Activated CD8-positive, alpha-beta memory T cell treated with anti-CD3 and anti-CD28 coated beads for 4 hours (primary cell): Measurements from ENCODE around the gene SGO1.
"Not testable (repeated sequence)": the region's sequence is repeated elsewhere in the genome, so short reads cannot be mapped to it uniquely, and the experiment has no call there.

Experiments used
- DNase-seq, 2 donors: peaks; one replicate each; pipeline ENCODE4 v3.0.0-alpha.2; 2020; ENCODE audit warnings: low read depth in 2 of 2

Gene SGO1

DNA sequence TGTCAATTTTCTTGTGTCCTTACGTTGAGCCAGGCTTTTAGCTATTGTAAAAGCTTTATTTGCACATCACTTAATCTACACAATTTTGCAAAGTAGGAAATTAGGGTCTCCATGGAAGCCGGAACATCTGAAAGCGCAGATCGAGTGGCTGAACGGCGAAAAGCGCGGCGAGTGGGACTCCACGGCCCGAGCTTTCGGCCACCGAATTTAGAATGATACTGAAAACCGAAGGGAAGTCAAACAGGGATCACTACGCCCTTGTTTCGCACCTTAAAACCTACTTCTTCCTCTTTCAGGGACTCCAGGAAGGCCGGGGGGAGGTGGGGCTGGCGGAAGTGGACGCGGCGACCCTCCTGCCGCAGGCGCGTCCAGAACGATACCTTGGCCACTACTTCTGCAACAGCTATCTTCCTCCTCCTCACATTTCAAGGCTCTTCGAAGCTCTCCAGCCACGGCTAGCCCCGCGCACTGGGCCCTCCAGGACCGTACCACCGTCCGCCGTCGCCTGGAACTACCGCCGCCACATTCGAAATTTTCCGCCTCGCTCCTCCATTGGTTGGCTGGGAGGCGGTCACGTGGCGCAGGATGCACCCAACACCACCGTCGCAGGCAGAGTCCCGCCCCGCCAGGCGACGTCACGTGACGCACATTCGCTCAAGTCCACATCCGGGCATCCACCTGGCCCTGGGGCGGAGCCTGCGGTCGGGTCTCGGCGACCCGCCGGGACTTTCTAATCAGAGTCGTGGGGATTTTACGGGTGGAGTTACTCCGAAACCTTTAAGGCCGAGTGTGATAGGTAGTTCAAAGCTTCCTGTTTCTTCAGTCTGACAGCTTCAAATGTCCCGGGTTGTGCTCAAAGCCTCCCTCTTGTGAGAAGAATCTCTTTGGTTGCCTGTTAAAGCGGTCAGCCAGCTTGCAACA, at the start of gene SGO1:
TSS of gene SGO1 (minus strand) at position 528 of the 921 bp plus-strand sequence. CDS start 2,179 bp downstream, outside the sequence.
- peak; percentile 99 to 100 for DNase-seq

- no peak for DNase-seq
Observed at GRCh38 chr3:20235796-20236195, 49.8 kb upstream of the SGO1 start.

DNA sequence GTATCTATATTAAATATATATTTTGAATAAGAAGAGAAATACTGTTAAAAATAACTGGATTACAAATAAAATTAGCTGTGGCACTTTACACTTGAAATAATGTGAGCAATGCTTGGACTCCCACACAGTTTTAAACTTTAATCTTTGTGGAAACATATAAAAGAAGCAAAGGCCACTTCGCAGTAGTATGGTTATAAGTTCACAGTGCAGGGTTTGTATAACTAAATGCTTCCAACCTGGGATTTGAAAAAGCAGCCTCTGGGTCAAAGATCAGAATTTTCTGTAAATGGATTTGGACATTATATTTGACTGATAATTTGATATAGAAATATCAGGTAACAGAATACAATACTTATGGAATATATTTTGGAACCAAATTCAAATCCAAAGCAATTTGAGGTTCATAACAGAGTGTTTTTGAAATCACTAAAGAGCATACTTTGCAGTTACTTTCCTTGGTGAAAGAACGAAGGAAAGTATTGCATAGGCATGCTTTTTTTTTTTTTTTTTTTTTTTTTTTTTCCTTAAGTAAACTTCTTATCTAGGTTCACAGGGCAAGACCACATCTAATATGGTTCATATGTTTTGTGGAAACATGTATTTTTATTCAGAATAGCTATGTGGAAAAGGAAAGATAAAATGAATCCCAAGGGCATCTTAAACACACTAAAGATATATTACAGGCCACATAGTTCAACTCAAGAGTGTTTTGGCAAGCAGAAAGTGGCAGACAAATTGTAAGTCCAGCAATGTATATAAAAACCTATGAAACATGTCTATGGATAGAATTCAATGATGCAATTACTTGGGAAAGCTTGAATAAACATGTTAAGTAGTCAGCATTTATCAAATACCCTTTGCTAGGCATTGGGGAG, 47.1 kb upstream of the SGO1 start:
- no peak for DNase-seq

GRCh38 chr3:20230954-20231353, 44.9 kb upstream of the SGO1 start:
- DNase-seq: no peak

DNA sequence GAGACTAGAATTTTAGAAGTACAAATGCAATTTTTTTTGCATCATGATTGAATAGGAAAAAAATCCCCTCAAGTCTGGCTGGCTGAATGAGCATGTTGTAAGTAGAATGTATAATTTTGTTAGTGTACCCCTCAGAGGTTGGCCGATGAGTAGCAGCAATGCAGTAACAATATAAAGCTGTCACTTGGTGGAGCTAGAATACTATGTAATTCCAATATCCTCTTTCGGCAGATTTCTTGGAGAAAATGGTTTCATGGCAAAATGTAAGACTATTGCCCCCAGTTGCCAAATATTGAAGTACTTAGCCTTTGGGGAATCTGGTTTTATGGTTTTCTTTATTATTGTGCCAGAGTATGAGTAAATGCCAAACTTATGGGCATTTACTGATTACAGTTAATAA, 39.8 kb upstream of the SGO1 start:
- DNase-seq: no peak

- DNase-seq: no peak
Observed at GRCh38 chr3:20222274-20222673, 36.3 kb upstream of the SGO1 start.

GRCh38 chr3:20218215-20218614, 32.2 kb upstream of the SGO1 start:
- no peak for DNase-seq

DNA sequence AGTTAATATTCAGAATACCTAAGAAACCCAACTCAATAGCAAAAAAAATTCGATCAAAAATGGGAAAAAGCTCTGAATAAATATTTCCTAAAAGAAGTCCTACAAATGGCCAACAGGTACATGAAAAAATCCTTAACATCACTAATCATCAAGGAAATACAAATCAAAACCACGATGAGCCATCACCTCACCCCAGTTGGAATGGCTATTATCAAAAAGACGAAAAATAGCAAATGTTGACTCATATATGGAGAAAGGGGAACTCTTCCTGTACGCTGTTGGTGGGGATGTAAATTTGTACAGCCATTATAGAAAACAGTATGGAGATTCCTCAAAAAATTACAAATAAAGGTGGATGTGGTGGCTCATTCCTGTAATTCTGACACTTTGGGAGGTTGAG, 29.6 kb upstream of the SGO1 start:
- DNase-seq: no peak

DNA sequence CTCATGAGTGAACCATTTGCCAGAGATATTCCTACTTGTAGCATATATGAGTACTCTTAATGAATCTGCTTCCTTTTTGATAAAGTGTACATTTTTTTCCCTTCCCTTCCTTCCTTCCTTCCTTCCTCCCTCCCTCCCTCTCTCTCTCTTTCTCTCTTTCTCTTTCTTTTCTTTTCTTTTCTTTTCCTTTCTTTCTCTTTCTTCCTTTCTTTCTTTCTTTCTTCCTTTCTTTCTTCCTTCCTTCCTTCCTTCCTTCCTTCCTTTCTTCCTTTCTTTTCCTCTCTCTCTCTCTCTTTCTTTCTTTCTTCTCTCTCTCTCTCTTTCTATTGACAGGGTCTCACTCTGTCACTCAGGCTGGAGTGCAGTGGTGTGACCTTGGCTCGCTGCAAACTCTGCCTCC, 27.5 kb upstream of the SGO1 start:
- DNase-seq: not testable (repeated sequence)

DNA sequence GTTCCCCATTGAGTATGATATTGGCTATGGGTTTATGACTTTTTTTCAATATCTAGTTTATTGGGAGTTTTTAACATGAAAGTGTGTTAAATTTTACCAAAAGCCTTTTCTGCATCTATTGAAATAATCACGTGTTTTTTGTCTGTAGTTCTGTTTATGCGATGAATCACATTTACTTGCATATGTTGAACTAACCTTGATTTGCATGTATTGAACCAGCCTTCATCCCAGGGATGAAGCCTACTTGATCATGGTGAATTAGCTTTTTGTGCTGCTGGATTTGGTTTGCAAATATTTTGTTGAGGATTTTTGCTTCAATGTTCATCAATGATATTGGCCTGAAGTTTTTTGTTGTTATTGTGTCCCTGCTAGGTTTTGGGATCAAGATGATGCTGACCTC, 21.9 kb upstream of the SGO1 start:
- not testable (repeated sequence) for DNase-seq

- not testable (repeated sequence) for DNase-seq
Observed at GRCh38 chr3:20205898-20206297, 19.9 kb upstream of the SGO1 start.

- no peak for DNase-seq
Observed at GRCh38 chr3:20201143-20201542, 15.1 kb upstream of the SGO1 start.

GRCh38 chr3:20197775-20198174, 11.8 kb upstream of the SGO1 start:
- no peak for DNase-seq

DNA sequence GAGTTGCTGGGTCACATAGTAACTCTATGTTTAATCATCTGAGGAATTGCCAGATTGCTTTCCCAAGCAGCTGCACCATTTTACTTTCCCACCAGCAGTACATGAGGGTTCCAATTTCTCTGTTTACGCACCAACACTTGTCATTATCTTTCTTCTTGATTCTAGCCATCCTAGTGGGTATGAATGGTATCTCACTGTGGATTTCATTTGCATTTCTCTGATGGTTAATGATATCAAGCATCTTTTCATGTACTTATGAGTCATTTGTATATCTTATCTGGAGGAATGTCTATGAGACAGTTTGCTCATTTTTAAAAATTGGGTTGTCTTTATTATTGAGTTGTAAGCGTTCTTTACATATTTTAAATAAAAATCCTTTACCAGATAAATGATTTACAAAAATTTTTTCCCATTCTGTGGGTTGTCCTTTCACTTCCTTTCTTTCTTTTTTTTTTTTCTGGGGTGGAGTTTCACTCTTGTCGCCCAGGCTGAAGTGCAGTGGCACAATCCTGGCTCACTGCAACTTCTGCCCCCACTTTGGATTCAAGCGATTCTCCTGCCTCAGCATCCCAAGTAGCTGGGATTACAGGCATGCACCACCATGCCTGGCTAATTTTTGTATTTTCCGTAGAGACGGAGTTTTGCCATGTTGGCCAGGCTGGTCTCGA, 8.9 kb upstream of the SGO1 start:
- DNase-seq: no peak

DNA sequence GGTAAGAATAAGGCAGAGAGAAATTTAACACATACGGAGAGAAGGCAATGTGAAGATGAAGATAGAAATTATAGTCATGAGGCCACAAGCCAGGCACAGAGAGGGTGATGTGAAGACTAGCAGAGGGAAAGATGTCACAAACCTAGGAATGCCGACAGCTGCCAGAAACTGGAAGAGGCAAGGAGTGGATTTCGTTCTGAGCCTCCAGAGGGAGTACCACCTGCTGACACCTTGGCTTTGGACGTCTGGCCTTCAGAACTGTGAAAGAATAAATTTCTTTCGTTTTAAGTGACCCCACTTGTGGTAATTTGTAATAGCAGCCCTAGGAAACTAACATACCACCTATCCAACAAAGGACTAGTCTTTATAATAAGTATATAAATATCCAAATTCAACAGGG, 5.0 kb upstream of the SGO1 start:
- DNase-seq: no peak

DNA sequence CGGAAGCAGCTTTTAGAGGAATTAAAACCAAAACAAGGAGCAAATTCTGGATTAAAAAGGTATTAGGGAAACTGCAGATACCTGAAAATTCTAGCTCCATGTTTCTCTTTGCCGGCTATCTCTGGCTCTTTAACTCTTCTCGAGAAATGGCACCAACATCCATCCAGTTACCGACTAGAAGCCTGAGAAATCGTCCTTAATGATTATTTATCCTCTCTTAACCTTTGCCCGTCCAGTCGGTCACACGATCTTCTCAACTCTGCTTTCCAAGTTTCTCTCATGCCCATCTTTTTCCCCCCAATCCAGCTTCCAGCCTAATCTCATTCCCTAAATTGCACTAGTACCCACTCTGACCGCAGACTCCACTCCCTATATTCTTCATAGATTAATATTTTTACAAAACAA, 596 bp upstream of the SGO1 start:
- no peak for DNase-seq

GRCh38 chr3:20185331-20185678, 701 bp downstream of the SGO1 start:
- no peak for DNase-seq

- DNase-seq: no peak
Observed at GRCh38 chr3:20182206-20182605, 3.8 kb downstream of the SGO1 start.

DNA sequence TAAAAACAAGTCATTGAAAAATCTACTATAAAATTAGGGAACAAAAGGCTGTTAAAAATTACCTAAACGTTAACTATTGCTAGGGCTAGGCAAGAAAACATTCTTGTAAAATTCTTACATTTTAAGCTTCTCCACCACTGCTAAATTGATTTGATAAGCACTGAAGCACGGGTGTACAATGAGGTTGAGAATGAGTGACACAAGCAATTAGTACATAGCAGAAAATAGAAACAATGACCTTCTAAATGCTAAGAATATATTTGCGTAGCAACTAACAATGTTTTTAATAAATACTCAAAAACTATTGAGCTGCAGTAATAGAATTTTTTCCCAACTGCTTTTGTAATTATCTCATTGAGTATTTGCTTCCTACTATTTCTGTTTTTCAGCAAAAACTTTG, 4.7 kb downstream of the SGO1 start:
- no peak for DNase-seq

DNA sequence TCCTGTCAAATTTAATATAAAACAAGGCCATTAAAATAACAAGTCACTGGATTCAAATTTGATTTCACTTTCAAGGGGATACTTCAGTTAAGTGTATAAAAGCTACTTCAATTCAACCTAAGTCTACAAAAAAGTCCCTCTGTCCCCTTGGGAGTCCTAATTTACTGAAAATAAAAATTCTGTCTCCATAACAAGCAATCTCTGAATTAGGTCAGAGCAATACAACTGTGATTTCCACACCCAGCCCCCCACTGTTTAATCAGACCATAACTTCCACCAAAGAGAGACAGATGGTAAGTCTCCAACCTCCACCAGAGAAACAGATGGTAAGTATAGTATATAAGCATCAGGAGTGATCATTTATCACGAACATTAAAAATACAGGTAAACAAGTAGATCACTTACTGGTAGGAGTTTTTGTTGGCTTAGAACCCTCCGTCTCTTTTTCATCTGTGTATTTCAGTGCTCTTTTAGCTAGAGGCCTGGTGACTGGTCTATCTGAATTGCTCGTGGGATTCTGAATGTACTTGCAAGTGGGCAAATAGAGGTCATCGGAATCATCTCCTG, 12.1 kb downstream of the SGO1 start:
- no peak for DNase-seq

- no peak for DNase-seq
Observed at GRCh38 chr3:20161714-20162113, 24.3 kb downstream of the SGO1 start.

DNA sequence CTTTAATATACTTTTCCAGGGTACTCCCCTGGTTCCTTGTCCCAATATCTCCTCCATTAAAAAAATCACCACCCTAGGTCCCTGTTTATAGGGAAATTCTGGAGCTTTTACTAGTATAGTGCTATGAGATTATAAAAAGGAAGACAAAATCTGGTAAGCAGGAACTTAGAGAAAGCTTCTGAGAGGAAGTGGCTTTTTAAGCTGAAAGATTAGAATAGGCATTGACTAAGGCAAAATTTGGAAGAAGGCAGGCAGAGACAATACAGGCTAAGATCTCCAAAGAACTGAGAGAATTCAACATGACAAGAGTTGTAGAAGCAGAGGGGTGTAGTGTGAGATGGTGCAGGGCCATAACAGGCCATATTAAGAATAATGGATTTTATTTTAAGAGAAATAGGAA, 25.8 kb downstream of the SGO1 start:
- DNase-seq: no peak
